GM21390 (cell line): Measurements from ENCODE around the gene SURF4.
"Not testable (repeated sequence)": the region's sequence is repeated elsewhere in the genome, so short reads cannot be mapped to it uniquely, and the experiment has no call there.

Experiments
- ATAC-seq: cut with Tn5 transposase; IDR thresholded peaks from one replicate; pipeline ENCODE4 v1.9.1; 2021; ENCODE audit not compliant: unreplicated experiment

The SURF4 gene

GRCh38 chr9:133397895-133398294 is 22.0 kb upstream of the SURF4 start:
- no peak for ATAC-seq

GRCh38 chr9:133397370-133397769 is 21.5 kb upstream of the SURF4 start:
- no peak for ATAC-seq

GRCh38 chr9:133396952-133397351 is 21.1 kb upstream of the SURF4 start:
- ATAC-seq = no peak

GRCh38 chr9:133394687-133395271 is 18.9 kb upstream of the SURF4 start:
- no peak for ATAC-seq

GRCh38 chr9:133393399-133393798 is 17.5 kb upstream of the SURF4 start:
- no peak for ATAC-seq

GRCh38 chr9:133392308-133392707 is 16.4 kb upstream of the SURF4 start:
- ATAC-seq = not testable (repeated sequence)

GRCh38 chr9:133391449-133391848 is 15.6 kb upstream of the SURF4 start:
- ATAC-seq = not testable (repeated sequence)

GRCh38 chr9:133390713-133391112 is 14.9 kb upstream of the SURF4 start:
- ATAC-seq = no peak

GRCh38 chr9:133389562-133389961 is 13.7 kb upstream of the SURF4 start:
- ATAC-seq = no peak

- no peak for ATAC-seq
Observed at GRCh38 chr9:133389025-133389557, 13.2 kb upstream of the SURF4 start.

GRCh38 chr9:133387680-133388079 is 11.8 kb upstream of the SURF4 start:
- ATAC-seq = no peak

GRCh38 chr9:133386338-133386737 is 10.5 kb upstream of the SURF4 start:
- no peak for ATAC-seq

- ATAC-seq = no peak
Observed at GRCh38 chr9:133385452-133385851, 9.6 kb upstream of the SURF4 start.

GRCh38 chr9:133384736-133385321 is 9.0 kb upstream of the SURF4 start:
- no peak for ATAC-seq

- no peak for ATAC-seq
Observed at GRCh38 chr9:133383438-133383837, 7.6 kb upstream of the SURF4 start.

GRCh38 chr9:133382507-133383141 is 6.8 kb upstream of the SURF4 start:
- no peak for ATAC-seq

- ATAC-seq = no peak
Observed at GRCh38 chr9:133380734-133381133, 4.9 kb upstream of the SURF4 start.

GRCh38 chr9:133379153-133380086 is 3.6 kb upstream of the SURF4 start:
- no peak for ATAC-seq

- no peak for ATAC-seq
Observed at GRCh38 chr9:133378408-133378962, 2.6 kb upstream of the SURF4 start.

GRCh38 chr9:133377721-133378216 is 1.9 kb upstream of the SURF4 start:
- ATAC-seq = no peak

- ATAC-seq = not testable (repeated sequence)
Observed at GRCh38 chr9:133377280-133377679, 1.4 kb upstream of the SURF4 start.
